K562 (cell line): ENCODE data around the gene LYPLA2. TPM values are rescaled to one million over a fixed set of nuclear protein-coding genes. Genes with fewer than 3 reads are reported as not detected.

ENCODE experiments used
- KAT7 ChIP-seq: sonication (generic); formaldehyde crosslinking; IDR thresholded peaks from 2 replicates; pipeline ENCODE4 v1.8.0; 2022; ENCODE audit warnings: missing genetic modification reagents, mild to moderate bottlenecking, borderline replicate concordance
- RFX5 ChIP-seq: IDR thresholded peaks from 2 replicates; pipeline ENCODE4 v1.6.1; 2011; ENCODE audit warnings: low read depth, mild to moderate bottlenecking, improper control_type of control experiment, low read length
- SAFB2 ChIP-seq: fragments of 200-400 bp; formaldehyde crosslinking; IDR thresholded peaks from 2 replicates; pipeline ENCODE4 v1.6.1; 2018; ENCODE audit warnings: borderline replicate concordance, low read length, low read depth, moderate library complexity; ENCODE audit not compliant: severe bottlenecking
- THAP12 ChIP-seq: fragments of 250-450 bp; sonication (Bioruptor Pico); IDR thresholded peaks from 2 replicates; pipeline ENCODE4 v1.9.0; 2021; ENCODE audit warnings: mild to moderate bottlenecking, inconsistent platforms
- ZBTB12 ChIP-seq: fragments of 250-450 bp; sonication (Bioruptor Pico); IDR thresholded peaks from 2 replicates; pipeline ENCODE4 v1.4.0; 2020
- polyA plus RNA-seq, 8 experiments: library from polyadenylated mRNA; depleted of rRNA in 4 of 8; stranded (reverse) in 5 of 8; unstranded in 3 of 8; fragments of >200 nt; fragmentation: Nextera tagmentation in 2 of 8; fragmentation: Illumina TruSeq in 1 of 8; extraction: Ambion mirVana in 2 of 8; extraction: Trizol in 1 of 8; gene quantifications; 2 replicates each; pipeline versions ENCODE4 v1.2.1 to v1.2.3, GENCODE V29; 2011 to 2014; ENCODE audit warnings: inconsistent platforms in 1 of 8, missing spikeins in 1 of 8
- total RNA-seq, 7 experiments: library from RNA; depleted of rRNA in 6 of 7; stranded (reverse); fragments of >200 nt in 6 of 7; fragmentation: Illumina TruSeq in 2 of 7; extraction: Trizol in 2 of 7; gene quantifications; 2 replicates each; pipeline versions ENCODE4 v1.2.1 to v1.2.3, GENCODE V29; 2011 to 2021; ENCODE audit warnings: low replicate concordance in 1 of 7
- TF ChIP-seq, protein P1 (sequence below), 2 experiments: fragments of 150-350 bp in 1 of 2; IDR thresholded peaks; 2 replicates each; pipeline ENCODE4 v1.6.1; 2012 to 2016; ENCODE audit warnings: low read depth in 2 of 2, low read length in 2 of 2, mild to moderate bottlenecking in 1 of 2, moderate library complexity in 1 of 2
- TF ChIP-seq, protein P2 (sequence below): sonication (generic); formaldehyde crosslinking; IDR thresholded peaks from 2 replicates; pipeline ENCODE4 v1.8.0; 2023; ENCODE audit warnings: mild to moderate bottlenecking, missing genetic modification reagents
- TF ChIP-seq, protein P3 (sequence below): fragments of 450-650 bp; formaldehyde crosslinking; IDR thresholded peaks from 2 replicates; pipeline ENCODE4 v1.4.0; 2020; ENCODE audit warnings: mild to moderate bottlenecking, moderate library complexity

The LYPLA2 gene
- total and polyA plus RNA-seq, 9 of the 15 experiments (the other 6 are each of a cell fraction or from before 2014, with no cell fraction given), result 3.9 to 128 (median 60.1) TPM

DNA sequence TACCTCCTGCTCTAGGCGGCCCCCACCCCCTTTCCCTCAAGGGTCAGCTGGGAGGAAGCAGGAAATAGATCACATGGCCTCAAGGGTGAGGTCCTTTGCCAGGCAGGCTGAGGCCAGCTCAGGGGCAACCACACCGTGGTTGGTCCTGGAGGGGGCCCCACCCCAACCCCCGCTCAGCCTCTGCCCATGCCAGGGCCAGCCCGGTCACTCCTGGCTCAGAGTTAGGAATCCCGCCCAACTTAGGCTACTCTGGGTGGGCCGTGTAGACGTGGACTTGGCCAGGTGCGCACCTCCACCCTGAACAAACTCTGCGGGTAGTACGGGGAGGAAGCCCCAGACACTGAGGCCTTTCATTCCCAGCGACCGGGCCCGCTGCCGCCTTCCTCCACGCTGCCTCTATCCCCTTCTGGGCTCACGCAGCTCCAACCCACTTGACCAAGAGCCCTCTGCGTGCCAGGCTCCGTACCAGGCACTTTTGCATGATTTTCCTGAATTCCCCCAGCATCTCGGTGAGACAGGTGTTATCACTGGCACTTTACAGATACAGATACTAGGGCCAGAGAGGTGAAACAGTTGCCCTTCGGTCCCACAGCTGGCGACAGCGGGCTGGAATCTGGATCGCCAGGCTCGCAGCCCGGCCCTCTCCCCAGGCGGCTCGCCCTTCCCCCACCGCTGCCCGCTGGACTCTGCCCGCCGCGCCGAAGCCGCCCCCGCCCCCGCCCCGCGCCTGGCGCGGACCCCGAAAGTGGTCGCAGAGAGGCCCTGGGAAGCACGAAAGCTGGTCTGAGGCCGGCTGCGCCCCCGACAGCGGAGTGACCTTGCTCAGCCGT lies 8.8 kb downstream of the LYPLA2 start (continued):
- TF ChIP-seq THAP12 (CRISPR knock-in tag), result no peak
- no peak for TF ChIP-seq SAFB2
- TF ChIP-seq KAT7 (CRISPR knock-in tag), result 0 out of 2 replicates have a peak, but pooled peaks have one; percentile 69
- no peak for TF ChIP-seq RFX5
- no peak for TF ChIP-seq ZBTB12 (CRISPR knock-in tag)
- TF ChIP-seq, protein P1, sequence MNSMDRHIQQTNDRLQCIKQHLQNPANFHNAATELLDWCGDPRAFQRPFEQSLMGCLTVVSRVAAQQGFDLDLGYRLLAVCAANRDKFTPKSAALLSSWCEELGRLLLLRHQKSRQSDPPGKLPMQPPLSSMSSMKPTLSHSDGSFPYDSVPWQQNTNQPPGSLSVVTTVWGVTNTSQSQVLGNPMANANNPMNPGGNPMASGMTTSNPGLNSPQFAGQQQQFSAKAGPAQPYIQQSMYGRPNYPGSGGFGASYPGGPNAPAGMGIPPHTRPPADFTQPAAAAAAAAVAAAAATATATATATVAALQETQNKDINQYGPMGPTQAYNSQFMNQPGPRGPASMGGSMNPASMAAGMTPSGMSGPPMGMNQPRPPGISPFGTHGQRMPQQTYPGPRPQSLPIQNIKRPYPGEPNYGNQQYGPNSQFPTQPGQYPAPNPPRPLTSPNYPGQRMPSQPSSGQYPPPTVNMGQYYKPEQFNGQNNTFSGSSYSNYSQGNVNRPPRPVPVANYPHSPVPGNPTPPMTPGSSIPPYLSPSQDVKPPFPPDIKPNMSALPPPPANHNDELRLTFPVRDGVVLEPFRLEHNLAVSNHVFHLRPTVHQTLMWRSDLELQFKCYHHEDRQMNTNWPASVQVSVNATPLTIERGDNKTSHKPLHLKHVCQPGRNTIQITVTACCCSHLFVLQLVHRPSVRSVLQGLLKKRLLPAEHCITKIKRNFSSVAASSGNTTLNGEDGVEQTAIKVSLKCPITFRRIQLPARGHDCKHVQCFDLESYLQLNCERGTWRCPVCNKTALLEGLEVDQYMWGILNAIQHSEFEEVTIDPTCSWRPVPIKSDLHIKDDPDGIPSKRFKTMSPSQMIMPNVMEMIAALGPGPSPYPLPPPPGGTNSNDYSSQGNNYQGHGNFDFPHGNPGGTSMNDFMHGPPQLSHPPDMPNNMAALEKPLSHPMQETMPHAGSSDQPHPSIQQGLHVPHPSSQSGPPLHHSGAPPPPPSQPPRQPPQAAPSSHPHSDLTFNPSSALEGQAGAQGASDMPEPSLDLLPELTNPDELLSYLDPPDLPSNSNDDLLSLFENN (IDR thresholded peaks at IDR 0.05; ENCODE audit: low read depth in 2 of 2, low read length in 2 of 2), result peak in 1 of 2 experiments; percentile 36; a peak in 1 of 4 replicates
- TF ChIP-seq, protein P2, sequence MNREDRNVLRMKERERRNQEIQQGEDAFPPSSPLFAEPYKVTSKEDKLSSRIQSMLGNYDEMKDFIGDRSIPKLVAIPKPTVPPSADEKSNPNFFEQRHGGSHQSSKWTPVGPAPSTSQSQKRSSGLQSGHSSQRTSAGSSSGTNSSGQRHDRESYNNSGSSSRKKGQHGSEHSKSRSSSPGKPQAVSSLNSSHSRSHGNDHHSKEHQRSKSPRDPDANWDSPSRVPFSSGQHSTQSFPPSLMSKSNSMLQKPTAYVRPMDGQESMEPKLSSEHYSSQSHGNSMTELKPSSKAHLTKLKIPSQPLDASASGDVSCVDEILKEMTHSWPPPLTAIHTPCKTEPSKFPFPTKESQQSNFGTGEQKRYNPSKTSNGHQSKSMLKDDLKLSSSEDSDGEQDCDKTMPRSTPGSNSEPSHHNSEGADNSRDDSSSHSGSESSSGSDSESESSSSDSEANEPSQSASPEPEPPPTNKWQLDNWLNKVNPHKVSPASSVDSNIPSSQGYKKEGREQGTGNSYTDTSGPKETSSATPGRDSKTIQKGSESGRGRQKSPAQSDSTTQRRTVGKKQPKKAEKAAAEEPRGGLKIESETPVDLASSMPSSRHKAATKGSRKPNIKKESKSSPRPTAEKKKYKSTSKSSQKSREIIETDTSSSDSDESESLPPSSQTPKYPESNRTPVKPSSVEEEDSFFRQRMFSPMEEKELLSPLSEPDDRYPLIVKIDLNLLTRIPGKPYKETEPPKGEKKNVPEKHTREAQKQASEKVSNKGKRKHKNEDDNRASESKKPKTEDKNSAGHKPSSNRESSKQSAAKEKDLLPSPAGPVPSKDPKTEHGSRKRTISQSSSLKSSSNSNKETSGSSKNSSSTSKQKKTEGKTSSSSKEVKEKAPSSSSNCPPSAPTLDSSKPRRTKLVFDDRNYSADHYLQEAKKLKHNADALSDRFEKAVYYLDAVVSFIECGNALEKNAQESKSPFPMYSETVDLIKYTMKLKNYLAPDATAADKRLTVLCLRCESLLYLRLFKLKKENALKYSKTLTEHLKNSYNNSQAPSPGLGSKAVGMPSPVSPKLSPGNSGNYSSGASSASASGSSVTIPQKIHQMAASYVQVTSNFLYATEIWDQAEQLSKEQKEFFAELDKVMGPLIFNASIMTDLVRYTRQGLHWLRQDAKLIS, result no peak
- TF ChIP-seq, protein P3, sequence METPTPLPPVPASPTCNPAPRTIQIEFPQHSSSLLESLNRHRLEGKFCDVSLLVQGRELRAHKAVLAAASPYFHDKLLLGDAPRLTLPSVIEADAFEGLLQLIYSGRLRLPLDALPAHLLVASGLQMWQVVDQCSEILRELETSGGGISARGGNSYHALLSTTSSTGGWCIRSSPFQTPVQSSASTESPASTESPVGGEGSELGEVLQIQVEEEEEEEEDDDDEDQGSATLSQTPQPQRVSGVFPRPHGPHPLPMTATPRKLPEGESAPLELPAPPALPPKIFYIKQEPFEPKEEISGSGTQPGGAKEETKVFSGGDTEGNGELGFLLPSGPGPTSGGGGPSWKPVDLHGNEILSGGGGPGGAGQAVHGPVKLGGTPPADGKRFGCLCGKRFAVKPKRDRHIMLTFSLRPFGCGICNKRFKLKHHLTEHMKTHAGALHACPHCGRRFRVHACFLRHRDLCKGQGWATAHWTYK (CRISPR knock-in tag), result peak; percentile 84
